Smooth muscle cell (in vitro differentiated cells): ENCODE measurements around the gene SARDH. TPM values are rescaled to one million over a fixed set of nuclear protein-coding genes. Genes with fewer than 3 reads are reported as not detected.

Source experiments
- DNase-seq: peaks from one replicate; lab custom pipeline; 2025; ENCODE audit not compliant: unreplicated experiment; lab: John Stamatoyannopoulos, UW
- H2AFZ ChIP-seq: fragments of 200-600 bp; sonication (generic); 2 replicates; pipeline ENCODE4 v1.6.0; 2016; ENCODE audit warnings: antibody characterized with exemption, low read depth, mild to moderate bottlenecking
- H3F3A ChIP-seq: fragments of 200-600 bp; sonication (generic); 2 replicates; pipeline ENCODE4 v1.6.0; 2017; ENCODE audit warnings: antibody characterized with exemption, low read depth
- H3K27ac ChIP-seq: fragments of 200-600 bp; sonication (generic); 2 replicates; pipeline ENCODE4 v1.5.1; 2016; ENCODE audit warnings: low read depth, mild to moderate bottlenecking
- H3K27me3 ChIP-seq: fragments of 200-600 bp; sonication (generic); 2 replicates; pipeline ENCODE4 v1.6.1; 2016; ENCODE audit warnings: low read depth, mild to moderate bottlenecking
- H3K36me3 ChIP-seq: fragments of 200-600 bp; sonication (generic); 2 replicates; pipeline ENCODE4 v1.5.1; 2016; ENCODE audit warnings: low read depth
- H3K4me1 ChIP-seq: fragments of 200-600 bp; sonication (generic); 2 replicates; pipeline ENCODE4 v1.5.1; 2016; ENCODE audit warnings: low read depth
- H3K4me2 ChIP-seq: fragments of 200-600 bp; sonication (generic); 2 replicates; pipeline ENCODE4 v1.6.0; 2016; ENCODE audit warnings: mild to moderate bottlenecking
- H3K4me3 ChIP-seq: fragments of 200-600 bp; sonication (generic); 2 replicates; pipeline ENCODE4 v1.5.1; 2016; ENCODE audit warnings: mild to moderate bottlenecking
- H3K79me2 ChIP-seq: fragments of 200-600 bp; sonication (generic); 2 replicates; pipeline ENCODE4 v1.6.0; 2016; ENCODE audit warnings: low read depth, mild to moderate bottlenecking
- H3K9ac ChIP-seq: fragments of 200-600 bp; sonication (generic); 2 replicates; pipeline ENCODE4 v1.6.0; 2016; ENCODE audit warnings: low read depth
- H3K9me3 ChIP-seq: fragments of 200-600 bp; sonication (generic); replicated peaks from 2 replicates; pipeline ENCODE4 v1.5.1; 2016; ENCODE audit warnings: low read depth
- H4K20me1 ChIP-seq: fragments of 200-600 bp; sonication (generic); 2 replicates; pipeline ENCODE4 v1.6.0; 2016; ENCODE audit warnings: low read depth
- CTCF ChIP-seq: fragments of 200-600 bp; sonication (generic); IDR thresholded peaks from 2 replicates; pipeline ENCODE4 v1.5.1; 2017; ENCODE audit warnings: borderline replicate concordance, mild to moderate bottlenecking, antibody characterized with exemption; ENCODE audit not compliant: insufficient read depth, poor library complexity, severe bottlenecking
- WGBS: methylation state at CpG from one replicate; pipeline ENCODE4 v1.1.7; 2016; ENCODE audit warnings: low lambda C conversion rate; 5-methylcytosine and 5-hydroxymethylcytosine counted together
- polyA plus RNA-seq: library from polyadenylated mRNA; unstranded; fragments of >200 nt; fragmentation: Nextera tagmentation; extraction: Ambion mirVana; gene quantifications from 2 replicates; pipeline ENCODE4 v1.2.1, GENCODE V29; 2016
- total RNA-seq: library from RNA; depleted of rRNA; stranded (reverse); fragments of >200 nt; gene quantifications from 2 replicates; pipeline ENCODE4 v1.2.3, GENCODE V29; 2014

Gene SARDH
- total and polyA plus RNA-seq, 2 experiments from 2014 or later: 3.3 to 10.1 TPM

GRCh38 chr9:133622555-133622954, 115.6 kb downstream of the SARDH start:
- TF ChIP-seq CTCF: no peak
- Histone ChIP-seq H2AFZ (no peak overlapping the region), H3K4me1 (no peaks in the 10 kb centered on the region), H3K4me3 (no peak overlapping the region), H4K20me1 (no peaks in the 10 kb centered on the region), H3K36me3 (no peaks in the 10 kb centered on the region), H3K9me3 (no peaks in the 10 kb centered on the region), H3K27me3 (peaks cover 3% of the 10 kb centered on the region), H3K4me2 (no peak overlapping the region), H3K79me2 (no peaks in the 10 kb centered on the region), H3K27ac (no peak overlapping the region), H3K9ac (no peak overlapping the region), H3F3A (no peaks in the 10 kb centered on the region)
- no peak for DNase-seq
- 85% methylated on average over 5 of the region's 5 CpGs for WGBS

- H2AFZ ChIP-seq: no peak overlapping the region
- no peaks in the 10 kb centered on the region for H4K20me1 ChIP-seq
- no peaks in the 10 kb centered on the region for H3F3A ChIP-seq
- no peak for DNase-seq
- H3K9me3 ChIP-seq: no peaks in the 10 kb centered on the region
- no peaks in the 10 kb centered on the region for H3K4me1 ChIP-seq
- no peak for TF ChIP-seq CTCF
- H3K27me3 ChIP-seq: peaks cover 3% of the 10 kb centered on the region
- H3K36me3 ChIP-seq: no peaks in the 10 kb centered on the region
- H3K4me2 ChIP-seq: no peak overlapping the region
- H3K27ac ChIP-seq: no peak overlapping the region
- H3K9ac ChIP-seq: no peak overlapping the region
- no peaks in the 10 kb centered on the region for H3K79me2 ChIP-seq
- WGBS: 88% methylated on average over 11 of the region's 11 CpGs
- no peak overlapping the region for H3K4me3 ChIP-seq
These were observed 116.4 kb downstream of the SARDH start for GRCh38 chr9:133621725-133622267.

GRCh38 chr9:133619791-133620190, 118.4 kb downstream of the SARDH start:
- TF ChIP-seq CTCF: no peak
- no peak for DNase-seq
- H3F3A ChIP-seq: no peaks in the 10 kb centered on the region
- no peak overlapping the region for H3K9ac ChIP-seq
- no peaks in the 10 kb centered on the region for H4K20me1 ChIP-seq
- no peak overlapping the region for H2AFZ ChIP-seq
- no peak overlapping the region for H3K4me3 ChIP-seq
- peaks cover 9% of the 10 kb centered on the region for H3K27me3 ChIP-seq
- no peaks in the 10 kb centered on the region for H3K79me2 ChIP-seq
- H3K4me2 ChIP-seq: no peak overlapping the region
- H3K36me3 ChIP-seq: no peaks in the 10 kb centered on the region
- H3K9me3 ChIP-seq: no peaks in the 10 kb centered on the region
- no peaks in the 10 kb centered on the region for H3K4me1 ChIP-seq
- 46% methylated on average over 8 of the region's 8 CpGs for WGBS
- H3K27ac ChIP-seq: no peak overlapping the region

GRCh38 chr9:133618726-133619125, 119.4 kb downstream of the SARDH start:
- no peak for TF ChIP-seq CTCF
- Histone ChIP-seq H3K9me3 (no peaks in the 10 kb centered on the region), H4K20me1 (no peaks in the 10 kb centered on the region), H3F3A (no peaks in the 10 kb centered on the region), H3K79me2 (no peaks in the 10 kb centered on the region), H3K4me2 (no peak overlapping the region), H2AFZ (no peak overlapping the region), H3K36me3 (no peaks in the 10 kb centered on the region), H3K27ac (no peak overlapping the region), H3K9ac (no peak overlapping the region), H3K27me3 (peaks cover 16% of the 10 kb centered on the region), H3K4me1 (no peaks in the 10 kb centered on the region), H3K4me3 (no peak overlapping the region)
- no peak for DNase-seq
- 91% methylated on average over 10 of the region's 10 CpGs for WGBS
